ENCODE data around the gene KCNIP1. TPM values are rescaled to one million over a fixed set of nuclear protein-coding genes. Genes with fewer than 3 reads are reported as not detected.

KCNIP1 gene
- total RNA-seq, 1 donor from 2014 or later = not detected

- no peak for DNase-seq (ENCODE audit: low read depth)
Observed at GRCh38 chr5:170562166-170562874, 58.5 kb downstream of the KCNIP1 start.

- no peak for DNase-seq (ENCODE audit: low read depth)
Observed at GRCh38 chr5:170562875-170563228, 59.0 kb downstream of the KCNIP1 start.

GRCh38 chr5:170563824-170564567 is 60.2 kb downstream of the KCNIP1 start:
- DNase-seq (ENCODE audit: low read depth) = no peak

- DNase-seq (ENCODE audit: low read depth) = no peak
Observed at GRCh38 chr5:170565072-170565471, 61.3 kb downstream of the KCNIP1 start.

- no peak for DNase-seq (ENCODE audit: low read depth)
Observed at GRCh38 chr5:170569101-170569500, 65.3 kb downstream of the KCNIP1 start.

- no peak for DNase-seq (ENCODE audit: low read depth)
Observed at GRCh38 chr5:170570476-170570875, 66.7 kb downstream of the KCNIP1 start.

GRCh38 chr5:170571281-170571731 is 67.5 kb downstream of the KCNIP1 start:
- DNase-seq (ENCODE audit: low read depth) = peak; percentile 40

GRCh38 chr5:170571875-170572852 is 68.3 kb downstream of the KCNIP1 start:
- no peak for DNase-seq (ENCODE audit: low read depth)

GRCh38 chr5:170573114-170573513 is 69.3 kb downstream of the KCNIP1 start:
- DNase-seq (ENCODE audit: low read depth) = no peak

- DNase-seq (ENCODE audit: low read depth) = no peak
Observed at GRCh38 chr5:170573660-170574059, 69.8 kb downstream of the KCNIP1 start.

GRCh38 chr5:170576602-170577535 is 73.0 kb downstream of the KCNIP1 start:
- DNase-seq (ENCODE audit: low read depth) = no peak

- DNase-seq (ENCODE audit: low read depth) = no peak
Observed at GRCh38 chr5:170579601-170580000, 75.8 kb downstream of the KCNIP1 start.

- no peak for DNase-seq (ENCODE audit: low read depth)
Observed at GRCh38 chr5:170581211-170581610, 77.4 kb downstream of the KCNIP1 start.

GRCh38 chr5:170582644-170583330 is 79.0 kb downstream of the KCNIP1 start:
- DNase-seq (ENCODE audit: low read depth) = no peak

- no peak for DNase-seq (ENCODE audit: low read depth)
Observed at GRCh38 chr5:170584003-170584402, 80.2 kb downstream of the KCNIP1 start.

- no peak for DNase-seq (ENCODE audit: low read depth)
Observed at GRCh38 chr5:170584450-170585058, 80.7 kb downstream of the KCNIP1 start.

- DNase-seq (ENCODE audit: low read depth) = no peak
Observed at GRCh38 chr5:170585273-170585948, 81.6 kb downstream of the KCNIP1 start.

GRCh38 chr5:170587808-170588207 is 84.0 kb downstream of the KCNIP1 start:
- DNase-seq (ENCODE audit: low read depth) = no peak

GRCh38 chr5:170589643-170590042 is 85.8 kb downstream of the KCNIP1 start:
- DNase-seq (ENCODE audit: low read depth) = no peak

Data from myocyte (in vitro differentiated cells).